RWPE2 (cell line): Measurements from ENCODE around the gene KRT9.

ENCODE experiments used
- ATAC-seq: fragments of 200-7000 bp; cut with Tn5 transposase; 3 replicates; pipeline ENCODE4 v1.9.1; 2021; ENCODE audit warnings: low read depth
- DNase-seq: peaks from one replicate; pipeline ENCODE4 v3.0.0-alpha.2; 2020; ENCODE audit warnings: low spot score
- H3K27ac ChIP-seq: fragments of 450-650 bp; 2 replicates; pipeline ENCODE4 v1.5.1; 2017; ENCODE audit warnings: mild to moderate bottlenecking; ENCODE audit not compliant: poor library complexity, severe bottlenecking
- H3K27me3 ChIP-seq: fragments of 250-450 bp; sonication (Bioruptor Pico); 2 replicates; pipeline ENCODE4 v1.5.1; 2021; ENCODE audit warnings: mild to moderate bottlenecking, moderate library complexity; ENCODE audit not compliant: insufficient read depth, poor library complexity, severe bottlenecking
- H3K36me3 ChIP-seq: fragments of 250-450 bp; sonication (Bioruptor Pico); 2 replicates; pipeline ENCODE4 v1.5.1; 2020; ENCODE audit warnings: low read depth, mild to moderate bottlenecking, moderate library complexity
- H3K4me1 ChIP-seq: fragments of 250-450 bp; sonication (Bioruptor Pico); 2 replicates; pipeline ENCODE4 v1.5.1; 2021; ENCODE audit warnings: mild to moderate bottlenecking, moderate library complexity; ENCODE audit not compliant: insufficient read depth, poor library complexity, severe bottlenecking
- H3K4me3 ChIP-seq: fragments of 250-450 bp; sonication (Bioruptor Pico); 2 replicates; pipeline ENCODE4 v1.5.1; 2021; ENCODE audit warnings: mild to moderate bottlenecking, moderate library complexity; ENCODE audit not compliant: severe bottlenecking
- H3K9me3 ChIP-seq: fragments of 250-450 bp; sonication (Bioruptor Pico); 2 replicates; pipeline ENCODE4 v1.5.1; 2021; ENCODE audit warnings: mild to moderate bottlenecking, moderate library complexity; ENCODE audit not compliant: severe bottlenecking
- CTCF ChIP-seq: fragments of 450-650 bp; IDR thresholded peaks from one replicate; pipeline ENCODE4 v1.5.1; 2017; ENCODE audit warnings: mild to moderate bottlenecking, moderate library complexity; ENCODE audit not compliant: poor library complexity, severe bottlenecking

The KRT9 gene

GRCh38 chr17:41530062-41531048 lies 41.5 kb downstream of the KRT9 start:
- H3K4me1 ChIP-seq: peaks cover 20% of the 10 kb centered on the region
- H3K36me3 ChIP-seq: peaks cover 6% of the 10 kb centered on the region
- no peaks in the 10 kb centered on the region for H3K27me3 ChIP-seq
- ATAC-seq (peak; percentile 84), DNase-seq (no peak)
- H3K4me3 ChIP-seq: no peak overlapping the region
- H3K9me3 ChIP-seq: no peaks in the 10 kb centered on the region
- H3K27ac ChIP-seq: peak overlapping the region; percentile 79
- TF ChIP-seq CTCF: no peak

- TF ChIP-seq CTCF: no peak
- no peak for ATAC-seq
- H3K27ac ChIP-seq: peak overlapping the region; percentile 79
- H3K9me3 ChIP-seq: no peaks in the 10 kb centered on the region
- H3K4me3 ChIP-seq: no peak overlapping the region
- H3K4me1 ChIP-seq: peaks cover 20% of the 10 kb centered on the region
- no peaks in the 10 kb centered on the region for H3K27me3 ChIP-seq
- DNase-seq: no peak
- peaks cover 6% of the 10 kb centered on the region for H3K36me3 ChIP-seq
Measured at GRCh38 chr17:41529491-41529915, 42.4 kb downstream of the KRT9 start.

GRCh38 chr17:41528959-41529353 lies 42.9 kb downstream of the KRT9 start:
- ATAC-seq: no peak
- no peak overlapping the region for H3K4me3 ChIP-seq
- H3K9me3 ChIP-seq: no peaks in the 10 kb centered on the region
- H3K36me3 ChIP-seq: peaks cover 6% of the 10 kb centered on the region
- H3K4me1 ChIP-seq: peaks cover 20% of the 10 kb centered on the region
- no peak for TF ChIP-seq CTCF
- H3K27me3 ChIP-seq: no peaks in the 10 kb centered on the region
- peak overlapping the region; percentile 79 for H3K27ac ChIP-seq
- no peak for DNase-seq

- no peak for TF ChIP-seq CTCF
- Histone ChIP-seq H3K4me1 (peaks cover 36% of the 10 kb centered on the region), H3K9me3 (no peaks in the 10 kb centered on the region), H3K36me3 (peaks cover 6% of the 10 kb centered on the region), H3K4me3 (peak overlapping the region; percentile 36), H3K27me3 (no peaks in the 10 kb centered on the region), H3K27ac (peak overlapping the region; percentile 79)
- ATAC-seq: no peak
- DNase-seq: no peak
Measured at GRCh38 chr17:41527063-41528023, 44.5 kb downstream of the KRT9 start.
